Neural progenitor cell (in vitro differentiated cells): Measurements from ENCODE around the gene SLC28A1.

Source experiments
- CTCF ChIP-seq: fragments of 200-600 bp; sonication (generic); IDR thresholded peaks from 2 replicates; pipeline ENCODE4 v1.5.1; 2017; ENCODE audit warnings: antibody characterized with exemption, mild to moderate bottlenecking
- EZH2 ChIP-seq: fragments of 200-600 bp; sonication (generic); IDR thresholded peaks from 2 replicates; pipeline ENCODE4 v1.6.1; 2017; ENCODE audit warnings: antibody characterized with exemption, mild to moderate bottlenecking, moderate library complexity
- EZH2phosphoT487 ChIP-seq: fragments of 200-600 bp; sonication (generic); IDR thresholded peaks from 2 replicates; pipeline ENCODE4 v1.6.1; 2017; ENCODE audit warnings: antibody characterized with exemption

- TF ChIP-seq CTCF (no peak), EZH2phosphoT487 (no peak), EZH2 (no peak)
Observed at GRCh38 chr15:84967380-84967779, 82.9 kb downstream of the SLC28A1 start.
